Aorta (tissue), 5 donors: ENCODE measurements around the gene YEATS4. TPM values are rescaled to one million over a fixed set of nuclear protein-coding genes. Genes with fewer than 3 reads are reported as not detected.

Experiments
- ATAC-seq: fragments of 200-7000 bp; cut with Tn5 transposase; one replicate; pipeline ENCODE4 v1.9.1; 2022; ENCODE audit warnings: moderate library complexity; ENCODE audit not compliant: low FRiP score
- DNase-seq, 2 donors: peaks; one replicate each; pipeline ENCODE4 v3.0.0-alpha.2; 2020
- H3K27ac ChIP-seq, 2 donors: one replicate each; pipeline ENCODE4 v1.5.1; 2013; ENCODE audit warnings: low read length in 2 of 2, mild to moderate bottlenecking in 2 of 2, moderate library complexity in 2 of 2, control low read depth in 1 of 2, inconsistent platforms in 1 of 2, low read depth in 1 of 2
- H3K27me3 ChIP-seq, 2 donors: one replicate each; pipeline ENCODE4 v1.6.1; 2013; ENCODE audit warnings: control low read depth in 1 of 2, low read length in 1 of 2, mild to moderate bottlenecking in 1 of 2, moderate library complexity in 1 of 2; ENCODE audit not compliant: insufficient read depth in 2 of 2, control insufficient read depth in 1 of 2
- H3K36me3 ChIP-seq, 2 donors: one replicate each; pipeline ENCODE4 v1.6.1; 2013; ENCODE audit warnings: control low read depth in 1 of 2, low read length in 1 of 2, mild to moderate bottlenecking in 1 of 2; ENCODE audit not compliant: insufficient read depth in 2 of 2, control insufficient read depth in 1 of 2
- H3K4me1 ChIP-seq, 2 donors: one replicate each; pipeline ENCODE4 v1.6.1; 2013; ENCODE audit warnings: low read length in 2 of 2, control low read depth in 1 of 2, mild to moderate bottlenecking in 1 of 2, moderate library complexity in 1 of 2; ENCODE audit not compliant: insufficient read depth in 2 of 2, control insufficient read depth in 1 of 2
- H3K4me3 ChIP-seq, 2 donors: one replicate each; pipeline ENCODE4 v1.5.1; 2013; ENCODE audit warnings: low read length in 2 of 2, control low read depth in 1 of 2, mild to moderate bottlenecking in 1 of 2
- H3K9me3 ChIP-seq: one replicate; pipeline ENCODE4 v1.6.1; 2013; ENCODE audit warnings: mild to moderate bottlenecking, low read length; ENCODE audit not compliant: control insufficient read depth
- WGBS, 2 donors: extraction: QIAGEN DNeasy Blood & Tissue Kit; methylation state at CpG; one replicate each; pipeline ENCODE4 v1.1.7; 2013; 5-methylcytosine and 5-hydroxymethylcytosine counted together
- intact Hi-C, 2 donors: fragments of 100-400 bp; cut with DNase I; formaldehyde crosslinking; loops; one replicate each; pipeline versions ENCODE4 v1.14.2 to v1.15.0; 2022
- polyA plus RNA-seq, 2 donors: library from polyadenylated mRNA; stranded (reverse); fragments of 200-250 nt; gene quantifications; one replicate each; pipeline ENCODE4 v1.2.3, GENCODE V29; 2013
- total RNA-seq, 2 donors: library from RNA; stranded (reverse); fragmentation: NEBNext Ultra II Directional; extraction: Animal tissue kit (Norgen Biotek cat#: 25700); gene quantifications; one replicate each; pipeline ENCODE4 v1.2.1, GENCODE V29; 2021
- donor health status: healthy with polysubstance abuse.
- donor health status: Bipolar disorder and iron deficiency.
- donor health status: DM: no; HTN: no; CAD: no.
- donor health status: DM: no; HTN: no; CAD: no.
- donor health status: DM: yes; HTN: yes; CAD: no.

Gene YEATS4
- total and polyA plus RNA-seq, 4 donors, result 8.5 to 12.5 (median 11.6) TPM

- intact Hi-C loops, result no loop called here
- Histone ChIP-seq H3K9me3 (no peaks in the 10 kb centered on the region), H3K4me1 (peaks cover 3 to 7% of the 10 kb centered on the region in 2 donors), H3K4me3 (no peak overlapping the region), H3K27me3 (no peaks in the 10 kb centered on the region), H3K36me3 (no peaks in the 10 kb centered on the region), H3K27ac (peak overlapping the region; percentile 57 to 72)
- DNase-seq, result no peak
- 31 to 37% methylated on average over 8 of the region's 8 CpGs for WGBS, 2 donors
- peak; percentile 42 for ATAC-seq
Measured at GRCh38 chr12:69430942-69431590, 71.5 kb downstream of the YEATS4 start.

GRCh38 chr12:69431591-69432222 is 72.2 kb downstream of the YEATS4 start:
- ATAC-seq (peak; percentile 40), DNase-seq (no peak)
- no peaks in the 10 kb centered on the region for H3K36me3 ChIP-seq
- no peak overlapping the region for H3K4me3 ChIP-seq
- intact Hi-C loops, result no loop called here
- peaks cover 3 to 8% of the 10 kb centered on the region in 2 donors for H3K4me1 ChIP-seq
- no peaks in the 10 kb centered on the region for H3K9me3 ChIP-seq
- WGBS, 2 donors, result 29 to 45% methylated on average over 8 of the region's 8 CpGs
- H3K27ac ChIP-seq, result peak overlapping the region; percentile 18 to 57
- H3K27me3 ChIP-seq, result no peaks in the 10 kb centered on the region

DNA sequence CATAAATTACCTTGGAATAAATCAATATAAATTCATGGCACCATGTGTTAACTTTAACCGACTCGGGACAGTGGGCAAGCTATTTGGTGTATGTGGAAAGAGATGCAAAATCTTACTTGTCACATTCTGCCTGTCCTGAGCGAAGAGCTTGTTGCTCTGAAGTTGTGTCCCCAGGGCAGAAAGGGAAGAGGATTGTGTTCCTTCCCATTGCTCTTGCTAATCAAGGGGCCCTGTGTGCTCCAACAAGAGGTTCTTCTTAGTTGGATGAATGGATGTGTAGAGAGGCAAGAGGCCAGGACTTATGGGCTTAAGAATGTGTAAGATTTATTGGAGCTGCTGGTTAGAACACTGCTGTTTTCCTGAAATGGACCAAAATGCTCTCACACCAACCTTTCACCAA is 74.1 kb downstream of the YEATS4 start:
- intact Hi-C loops, result no loop called here
- 95 to 99% methylated on average over 3 of the region's 3 CpGs for WGBS, 2 donors
- ATAC-seq, result no peak
- no peak for DNase-seq
- Histone ChIP-seq H3K4me1 (peaks cover 3 to 8% of the 10 kb centered on the region in 2 donors), H3K36me3 (no peaks in the 10 kb centered on the region), H3K9me3 (no peaks in the 10 kb centered on the region), H3K27ac (no peak overlapping the region), H3K4me3 (no peak overlapping the region), H3K27me3 (no peaks in the 10 kb centered on the region)

DNA sequence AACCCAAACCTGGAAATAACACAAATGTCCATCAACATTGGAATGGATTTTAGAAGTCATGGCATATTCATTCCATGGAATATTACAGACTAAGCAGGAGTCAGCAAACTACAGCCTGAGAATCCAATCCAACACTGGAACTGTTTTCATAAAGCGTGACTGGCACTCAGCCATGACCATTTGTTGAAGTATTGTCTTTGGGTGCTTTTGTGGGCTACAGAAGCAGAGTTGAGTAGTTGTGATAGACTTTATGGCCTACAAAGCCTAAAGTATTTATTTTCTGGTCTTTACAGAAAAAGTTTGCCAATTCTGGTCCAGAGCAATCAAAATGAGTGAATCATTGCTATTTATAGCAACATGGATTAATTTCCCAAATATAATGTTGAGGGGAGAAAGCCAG is 76.1 kb downstream of the YEATS4 start:
- Histone ChIP-seq H3K27me3 (no peaks in the 10 kb centered on the region), H3K4me1 (peaks cover 3 to 8% of the 10 kb centered on the region in 2 donors), H3K36me3 (no peaks in the 10 kb centered on the region), H3K27ac (peak overlapping the region; percentile 58 to 96), H3K4me3 (no peak overlapping the region), H3K9me3 (no peaks in the 10 kb centered on the region)
- DNase-seq (no peak), ATAC-seq (no peak)
- WGBS, 2 donors, result 0 to 7% methylated on average over 1 of the region's 1 CpG
- intact Hi-C loops, result no loop called here

- H3K4me1 ChIP-seq, result peaks cover 2 to 8% of the 10 kb centered on the region in 2 donors
- 54 to 89% methylated on average over 2 of the region's 2 CpGs for WGBS, 2 donors
- no peaks in the 10 kb centered on the region for H3K36me3 ChIP-seq
- DNase-seq (no peak), ATAC-seq (no peak)
- H3K27ac ChIP-seq, result no peak overlapping the region
- no peaks in the 10 kb centered on the region for H3K9me3 ChIP-seq
- no peak overlapping the region for H3K4me3 ChIP-seq
- no peaks in the 10 kb centered on the region for H3K27me3 ChIP-seq
- intact Hi-C loops, result no loop called here
Measured at GRCh38 chr12:69437073-69437472, 77.5 kb downstream of the YEATS4 start.

- no peaks in the 10 kb centered on the region for H3K27me3 ChIP-seq
- 81 to 89% methylated on average over 3 of the region's 3 CpGs for WGBS, 2 donors
- DNase-seq, result no peak
- no peaks in the 10 kb centered on the region for H3K9me3 ChIP-seq
- intact Hi-C loops, result no loop called here
- peaks cover 2 to 8% of the 10 kb centered on the region in 2 donors for H3K4me1 ChIP-seq
- ATAC-seq, result no peak
- H3K4me3 ChIP-seq, result no peak overlapping the region
- no peak overlapping the region for H3K27ac ChIP-seq
- H3K36me3 ChIP-seq, result no peaks in the 10 kb centered on the region
Measured at GRCh38 chr12:69438539-69438938, 79.0 kb downstream of the YEATS4 start.

DNA sequence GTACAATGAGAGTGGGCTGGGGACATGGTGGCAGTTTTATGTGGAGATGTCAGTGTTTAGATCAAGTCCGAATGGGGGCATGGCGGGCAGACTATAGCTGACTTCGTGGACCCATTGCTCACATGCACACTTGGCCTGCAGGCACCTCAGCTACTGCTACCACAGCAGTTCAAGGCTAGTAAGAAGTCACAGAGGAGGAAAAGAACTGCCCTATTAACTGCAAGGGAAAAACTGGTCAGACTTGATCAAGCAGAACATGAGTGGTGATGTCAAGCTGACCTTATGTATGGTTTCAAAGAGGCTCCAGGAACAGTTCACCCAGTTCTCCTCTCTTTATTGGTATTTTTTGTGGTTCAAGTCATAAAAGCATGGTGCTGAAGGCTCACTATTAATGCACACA is 80.5 kb downstream of the YEATS4 start:
- H3K36me3 ChIP-seq, result no peaks in the 10 kb centered on the region
- peaks cover 2 to 6% of the 10 kb centered on the region in 2 donors for H3K4me1 ChIP-seq
- WGBS, 2 donors, result 95% methylated on average over 3 of the region's 3 CpGs
- intact Hi-C loops, result no loop called here
- H3K4me3 ChIP-seq, result no peak overlapping the region
- H3K9me3 ChIP-seq, result no peaks in the 10 kb centered on the region
- H3K27me3 ChIP-seq, result no peaks in the 10 kb centered on the region
- DNase-seq, result no peak
- no peak for ATAC-seq
- H3K27ac ChIP-seq, result no peak overlapping the region
